K562 (cell line): ENCODE data around the gene MYL11. TPM values are rescaled to one million over a fixed set of nuclear protein-coding genes. Genes with fewer than 3 reads are reported as not detected.

Experiments
- ATAC-seq: fragments of 200-7000 bp; cut with Tn5 transposase; 3 replicates; pipeline ENCODE4 v1.9.1; 2020; ENCODE audit warnings: moderate library complexity
- BruUV-seq: library from RNA; stranded (reverse); fragments of 400-500 nt; replicated peaks from 2 replicates; lab custom pipeline; 2021; lab: Mats Ljungman, UMichigan
- CTCF ChIA-PET: fragments of 300-600 bp; formaldehyde crosslinking; extraction: SDS; loops from one replicate; lab custom pipeline; 2021; ENCODE audit warnings: low intra/inter-chr PET ratio; lab: Yijun Ruan, JAX
- POLR2A ChIA-PET: fragments of 300-600, 350-650 bp; sonication (Branson Sonifier 250); formaldehyde crosslinking; extraction: SDS; loops from one replicate; lab custom pipeline; 2021; ENCODE audit warnings: antibody characterized with exemption, inconsistent platforms; lab: Yijun Ruan, JAX
- DNase-seq, 4 experiments: peaks; one replicate each; pipeline versions ENCODE4 v3.0.0 to v3.0.0-alpha.2; 2011 to 2018; ENCODE audit warnings: low spot score in 3 of 4, mixed read lengths in 3 of 4; ENCODE audit errors: extremely low read depth in 1 of 4
- FAIRE-seq: peaks from 2 replicates; lab custom pipeline; 2011; peaks lifted over from hg19 to GRCh38; lab: Jason Lieb, UNC
- H2AFZ ChIP-seq: 2 replicates; pipeline ENCODE4 v1.6.0; 2011; ENCODE audit warnings: low read depth, low read length, control low read depth, inconsistent platforms
- H3K27ac ChIP-seq: fragments of 200-600 bp; 3 replicates; pipeline ENCODE4 v1.8.0; 2011; ENCODE audit warnings: low read depth, mild to moderate bottlenecking, control low read depth, inconsistent platforms, low read length, moderate library complexity, mixed read lengths; ENCODE audit errors: extremely low read depth
- H3K27me3 ChIP-seq, 2 experiments: fragments of 300-600 bp in 1 of 2; 2 replicates in 1 of 2; 3 replicates in 1 of 2; pipeline versions ENCODE4 v1.6.0 to v1.8.0; 2011; ENCODE audit warnings: inconsistent platforms in 2 of 2, low read length in 2 of 2, mild to moderate bottlenecking in 1 of 2, mixed read lengths in 1 of 2, moderate library complexity in 1 of 2; ENCODE audit not compliant: control insufficient read depth in 2 of 2, insufficient read depth in 2 of 2
- H3K36me3 ChIP-seq: fragments of 300-600 bp; 3 replicates; pipeline ENCODE4 v1.8.0; 2011; ENCODE audit warnings: mild to moderate bottlenecking, low read length, inconsistent platforms; ENCODE audit not compliant: control insufficient read depth, insufficient read depth
- H3K4me1 ChIP-seq, 2 experiments: fragments of 200-600 bp in 1 of 2; replicated peaks in 1 of 2; 2 replicates in 1 of 2; 3 replicates in 1 of 2; pipeline versions ENCODE4 v1.5.1 to v1.8.0; 2011; ENCODE audit warnings: inconsistent platforms in 2 of 2, low read length in 2 of 2, mild to moderate bottlenecking in 1 of 2, mixed read lengths in 1 of 2, moderate library complexity in 1 of 2; ENCODE audit not compliant: control insufficient read depth in 2 of 2, insufficient read depth in 2 of 2
- H3K4me2 ChIP-seq: 2 replicates; pipeline ENCODE4 v1.6.1; 2011; ENCODE audit warnings: low read length, control low read depth, inconsistent platforms, mixed read lengths; ENCODE audit not compliant: insufficient read depth
- H3K4me3 ChIP-seq: fragments of 200-600 bp; sonication (generic), shearing (Covaris generic); 2 replicates; pipeline ENCODE4 v1.5.1; 2016; ENCODE audit warnings: control low read depth, inconsistent platforms
- H3K79me2 ChIP-seq: fragments of 200-600 bp; 3 replicates; pipeline ENCODE4 v1.8.0; 2011; ENCODE audit warnings: low read length, inconsistent platforms; ENCODE audit not compliant: control insufficient read depth, insufficient read depth
- H3K9ac ChIP-seq, 2 experiments: 2 replicates each; pipeline versions ENCODE4 v1.6.0 to v1.6.1; 2011; ENCODE audit warnings: low read depth in 2 of 2, low read length in 2 of 2, control low read depth in 1 of 2, inconsistent platforms in 1 of 2, mild to moderate bottlenecking in 1 of 2, mixed read lengths in 1 of 2; ENCODE audit not compliant: insufficient read depth in 1 of 2
- H3K9me1 ChIP-seq: one replicate; pipeline ENCODE4 v1.6.0; 2011; ENCODE audit warnings: inconsistent platforms, mild to moderate bottlenecking, low read length, moderate library complexity; ENCODE audit not compliant: control insufficient read depth, insufficient read depth
- H3K9me3 ChIP-seq: replicated peaks from 2 replicates; pipeline ENCODE4 v1.5.1; 2011; ENCODE audit warnings: low read depth, low read length, inconsistent platforms; ENCODE audit not compliant: control insufficient read depth, insufficient read depth
- H4K20me1 ChIP-seq: replicated peaks from 2 replicates; pipeline ENCODE4 v1.6.1; 2011; ENCODE audit warnings: low read length, inconsistent platforms, mixed read lengths; ENCODE audit not compliant: control insufficient read depth, insufficient read depth
- HMGN3 ChIP-seq: IDR thresholded peaks from 2 replicates; pipeline ENCODE4 v1.6.1; 2011; ENCODE audit warnings: borderline replicate concordance, low read depth, mild to moderate bottlenecking, mixed read lengths, low read length; ENCODE audit not compliant: insufficient read length; ENCODE audit errors: extremely low read depth
- KAT8 ChIP-seq: fragments of 450-650 bp; IDR thresholded peaks from 2 replicates; pipeline ENCODE4 v1.6.1; 2016; ENCODE audit warnings: low read depth, mild to moderate bottlenecking
- NFXL1 ChIP-seq: fragments of 450-650 bp; formaldehyde crosslinking; IDR thresholded peaks from 2 replicates; pipeline ENCODE4 v1.4.0; 2021; ENCODE audit warnings: mild to moderate bottlenecking
- POLR2G ChIP-seq: fragments of 200-400 bp; formaldehyde crosslinking; IDR thresholded peaks from 2 replicates; pipeline ENCODE4 v1.6.1; 2017; ENCODE audit warnings: low read depth, mild to moderate bottlenecking, antibody characterized with exemption, low read length, moderate library complexity
- RBFOX2 ChIP-seq: fragments of 200-400 bp; formaldehyde crosslinking; IDR thresholded peaks from 2 replicates; pipeline ENCODE4 v1.6.1; 2017; ENCODE audit warnings: low read depth, mild to moderate bottlenecking, low read length, moderate library complexity
- SMARCA5 ChIP-seq: fragments of 450-650 bp; IDR thresholded peaks from 2 replicates; pipeline ENCODE4 v1.6.1; 2016
- WGBS: fragments of 100-300 bp; shearing (Covaris generic); methylation state at CpG from one replicate; pipeline ENCODE4 v1.1.6; 2016; ENCODE audit warnings: low coverage, mixed read lengths; ENCODE audit not compliant: insufficient coverage; ENCODE audit errors: missing lambda C conversion rate; 5-methylcytosine and 5-hydroxymethylcytosine counted together
- in situ Hi-C: fragments of 300-500 bp; cut with MboI; formaldehyde crosslinking; loops from 4 replicates; pipeline ENCODE4 v1.15.0; 2018; ENCODE audit warnings: inconsistent platforms, mixed read lengths
- intact Hi-C: fragments of 100-400 bp; cut with micrococcal nuclease; formaldehyde crosslinking; loops from 2 replicates; pipeline ENCODE4 v1.14.2; 2022
- polyA plus RNA-seq, 8 experiments: library from polyadenylated mRNA; depleted of rRNA in 4 of 8; stranded (reverse) in 5 of 8; unstranded in 3 of 8; fragments of >200 nt; fragmentation: Nextera tagmentation in 2 of 8; fragmentation: Illumina TruSeq in 1 of 8; extraction: Ambion mirVana in 2 of 8; extraction: Trizol in 1 of 8; gene quantifications; 2 replicates each; pipeline versions ENCODE4 v1.2.1 to v1.2.3, GENCODE V29; 2011 to 2014; ENCODE audit warnings: inconsistent platforms in 1 of 8, missing spikeins in 1 of 8
- total RNA-seq, 7 experiments: library from RNA; depleted of rRNA in 6 of 7; stranded (reverse); fragments of >200 nt in 6 of 7; fragmentation: Illumina TruSeq in 2 of 7; extraction: Trizol in 2 of 7; gene quantifications; 2 replicates each; pipeline versions ENCODE4 v1.2.1 to v1.2.3, GENCODE V29; 2011 to 2021; ENCODE audit warnings: low replicate concordance in 1 of 7
- TF ChIP-seq, protein P1 (sequence below), 3 experiments: fragments of 200-800 bp in 1 of 3; sonication (Bioruptor generic) in 1 of 3; sonication (generic) in 1 of 3; formaldehyde crosslinking in 1 of 3; IDR thresholded peaks; 2 replicates each; pipeline versions ENCODE4 v1.6.1 to v1.8.0; 2016 to 2022; ENCODE audit warnings: mild to moderate bottlenecking in 2 of 3, missing compliant biosample characterization in 2 of 3, missing genetic modification characterization in 2 of 3, missing genetic modification reagents in 1 of 3
- TF ChIP-seq, protein P2 (sequence below): sonication (generic); formaldehyde crosslinking; IDR thresholded peaks from 2 replicates; pipeline ENCODE4 v1.8.1; 2023; ENCODE audit warnings: mild to moderate bottlenecking, missing genetic modification reagents

Gene MYL11
- total and polyA plus RNA-seq, 9 of the 15 experiments (the other 6 are each of a cell fraction or from before 2014, with no cell fraction given) = 0.31 to 1.5 (median 0.73) TPM; not detected in 4

DNA sequence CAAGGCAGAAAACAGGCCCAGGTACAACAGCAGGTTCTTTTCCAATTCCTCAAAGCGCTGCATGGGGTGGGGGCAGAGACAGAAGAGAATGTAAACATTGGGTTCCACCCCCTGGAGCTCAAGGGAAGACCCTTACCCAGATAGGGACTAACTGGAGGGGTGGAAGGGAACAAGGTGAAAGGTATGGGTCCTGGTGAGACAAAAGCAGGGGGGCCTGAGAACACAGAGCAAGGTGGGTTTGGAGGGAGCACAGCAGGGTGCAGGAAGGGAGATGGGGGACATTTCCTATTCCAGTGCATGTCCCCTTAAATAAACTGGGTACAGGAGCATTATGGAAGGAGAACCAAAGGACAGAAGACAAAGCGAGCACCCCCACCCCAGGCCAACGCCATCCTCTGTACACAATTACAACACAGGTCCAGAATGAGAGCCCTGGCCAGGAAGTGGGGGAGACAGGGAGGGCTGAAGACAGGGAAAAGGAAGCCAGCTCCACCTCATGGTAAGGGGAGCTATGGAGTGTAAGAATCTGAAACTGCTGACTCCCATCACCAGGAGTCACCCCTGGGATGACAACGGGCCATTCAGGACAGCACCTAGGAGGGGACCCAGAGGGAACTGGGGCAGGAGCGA lies 17.4 kb upstream of the MYL11 start (continued):
- TF ChIP-seq, protein P1, sequence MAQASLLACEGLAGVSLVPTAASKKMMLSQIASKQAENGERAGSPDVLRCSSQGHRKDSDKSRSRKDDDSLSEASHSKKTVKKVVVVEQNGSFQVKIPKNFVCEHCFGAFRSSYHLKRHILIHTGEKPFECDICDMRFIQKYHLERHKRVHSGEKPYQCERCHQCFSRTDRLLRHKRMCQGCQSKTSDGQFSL (CRISPR knock-in tag; IDR thresholded peaks at IDR 0.05) = 0 out of 2 replicates have a peak, but pooled peaks have one; percentile 28
- TF ChIP-seq, protein P1 (tag; IDR thresholded peaks at IDR 0.05) = no peak

DNA sequence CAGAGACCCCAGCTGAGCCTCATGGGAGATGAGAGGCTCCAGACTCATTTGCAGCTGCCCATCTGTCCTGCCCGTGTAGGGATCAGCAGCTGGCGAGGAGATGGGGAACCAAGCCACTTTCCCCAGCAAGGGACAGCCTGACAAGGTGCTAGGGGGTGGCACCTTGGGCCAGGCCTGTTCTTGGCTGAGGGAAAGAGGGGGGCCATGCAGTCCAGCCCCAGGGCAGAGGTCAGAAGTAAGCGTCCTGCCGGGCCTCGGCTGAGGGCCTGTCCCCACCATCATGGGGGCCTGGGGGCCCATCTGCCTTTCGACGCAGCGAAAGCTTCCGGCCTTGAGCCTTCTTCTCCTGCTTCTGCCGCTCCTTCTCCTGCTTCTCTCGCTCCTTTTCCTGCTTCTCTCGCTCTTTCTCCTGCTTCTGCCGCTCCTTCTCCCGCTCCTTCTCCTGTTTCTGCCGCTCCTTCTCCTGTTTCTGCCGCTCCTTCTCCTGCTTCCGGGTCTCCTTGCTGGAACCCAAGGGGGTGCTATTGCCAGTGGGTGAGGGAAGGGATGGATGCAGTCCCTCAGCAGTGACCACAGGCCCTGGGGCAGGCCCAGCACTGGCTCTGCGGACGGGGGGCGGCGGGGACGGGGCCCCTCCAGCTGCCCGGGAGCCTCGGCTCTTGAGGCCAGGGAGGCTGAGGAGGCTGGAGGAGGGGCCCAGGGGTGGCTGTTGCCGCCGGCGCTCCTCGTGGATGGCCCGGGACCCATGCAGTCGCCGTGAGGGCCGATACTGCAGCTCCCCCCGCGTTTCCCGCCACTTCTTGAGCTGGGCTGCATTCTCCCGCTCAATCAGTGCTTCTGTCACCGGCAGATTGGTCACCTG lies 16.7 kb upstream of the MYL11 start:
- Histone ChIP-seq H3K79me2 (peaks cover 38% of the 10 kb centered on the region), H3K4me1 (peaks cover 13 to 53% of the 10 kb centered on the region in 2 experiments; a peak in 4 of 5 replicates), H3K9ac (peak overlapping the region in 1 of 2 experiments; percentile 77; a peak in 2 of 4 replicates), H3K9me1 (no peaks in the 10 kb centered on the region), H3K27me3 (no peaks in the 10 kb centered on the region), H3K9me3 (no peaks in the 10 kb centered on the region), H4K20me1 (no peaks in the 10 kb centered on the region), H3K27ac (no peak overlapping the region), H3K36me3 (peaks cover 63% of the 10 kb centered on the region; the same call in 2 of the 3 replicates), H2AFZ (no peak overlapping the region), H3K4me2 (no peak overlapping the region), H3K4me3 (no peak overlapping the region)
- intact Hi-C loops (loop anchor here (5.0 kb wide), 1 partner anchor 49 kb away; the partner anchor contains the start of gene ZNF771), in situ Hi-C loops (loop anchor here (25.0 kb wide), 1 partner anchor 896 kb away; the partner anchor contains the start of genes BOLA2, SLX1B and SULT1A4)
- BruUV-seq = no TSS peak
- 84% methylated on average over 22 of the region's 37 CpGs for WGBS
- POLR2A ChIA-PET = interaction anchor here (0.6 to 8.2 kb wide), 2 partner anchors 11 to 228 kb away, joined by 3 to 77 read pairs; partner anchors contain the start of genes TBC1D10B and ZNF785
- no peak for DNase-seq
- TF ChIP-seq, protein P2, sequence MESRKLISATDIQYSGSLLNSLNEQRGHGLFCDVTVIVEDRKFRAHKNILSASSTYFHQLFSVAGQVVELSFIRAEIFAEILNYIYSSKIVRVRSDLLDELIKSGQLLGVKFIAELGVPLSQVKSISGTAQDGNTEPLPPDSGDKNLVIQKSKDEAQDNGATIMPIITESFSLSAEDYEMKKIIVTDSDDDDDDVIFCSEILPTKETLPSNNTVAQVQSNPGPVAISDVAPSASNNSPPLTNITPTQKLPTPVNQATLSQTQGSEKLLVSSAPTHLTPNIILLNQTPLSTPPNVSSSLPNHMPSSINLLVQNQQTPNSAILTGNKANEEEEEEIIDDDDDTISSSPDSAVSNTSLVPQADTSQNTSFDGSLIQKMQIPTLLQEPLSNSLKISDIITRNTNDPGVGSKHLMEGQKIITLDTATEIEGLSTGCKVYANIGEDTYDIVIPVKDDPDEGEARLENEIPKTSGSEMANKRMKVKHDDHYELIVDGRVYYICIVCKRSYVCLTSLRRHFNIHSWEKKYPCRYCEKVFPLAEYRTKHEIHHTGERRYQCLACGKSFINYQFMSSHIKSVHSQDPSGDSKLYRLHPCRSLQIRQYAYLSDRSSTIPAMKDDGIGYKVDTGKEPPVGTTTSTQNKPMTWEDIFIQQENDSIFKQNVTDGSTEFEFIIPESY (CRISPR knock-in tag) = peak; percentile 74
- TF ChIP-seq NFXL1 = no peak
- peak; percentile 13 for TF ChIP-seq HMGN3
- TF ChIP-seq KAT8 = no peak
- peak; percentile 31; the same call in 1 of the 2 replicates for TF ChIP-seq RBFOX2
- no peak for TF ChIP-seq SMARCA5
- peak; percentile 55; the same call in 1 of the 2 replicates for TF ChIP-seq POLR2G
- no peak for FAIRE-seq
- no peak for ATAC-seq
- CTCF ChIA-PET = no interaction called here
